ENCODE results near the gene TGFBR3.

DNA sequence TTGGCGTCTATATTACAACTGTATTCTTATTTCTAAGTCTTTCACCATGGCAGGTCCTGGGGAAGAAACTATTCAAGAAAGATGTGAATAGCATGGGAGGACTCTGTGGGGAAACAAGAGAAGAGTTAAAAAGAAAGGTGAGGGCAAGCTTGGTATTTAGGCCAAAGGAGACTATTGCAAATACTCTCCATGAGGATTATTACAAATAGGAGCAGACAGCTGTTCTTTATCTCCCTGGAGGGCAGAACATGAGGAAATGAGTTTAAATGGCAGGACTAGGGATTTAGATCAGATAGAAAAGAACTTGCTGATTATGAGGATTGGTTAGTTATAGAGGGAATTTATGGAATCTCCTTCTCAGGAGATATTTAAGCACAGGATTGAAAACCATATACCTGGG is 198.5 kb downstream of the TGFBR3 start:
- TF ChIP-seq CTCF (IDR thresholded peaks at IDR 0.05; ENCODE audit: poor library complexity) = no peak
- TF ChIP-seq EZH2 (IDR thresholded peaks at IDR 0.05; ENCODE audit: borderline replicate concordance) = no peak
- no peak for TF ChIP-seq EZH2phosphoT487 (IDR thresholded peaks at IDR 0.05; ENCODE audit: low read depth, severe bottlenecking, unreplicated experiment)
